Measurements from ENCODE around the gene PIAS4. TPM values are rescaled to one million over a fixed set of nuclear protein-coding genes. Genes with fewer than 3 reads are reported as not detected.
"Not testable (repeated sequence)": the region's sequence is repeated elsewhere in the genome, so short reads cannot be mapped to it uniquely, and the experiment has no call there.

Gene PIAS4
- total RNA-seq, 1 donor = 21.4 TPM

GRCh38 chr19:4000798-4001197 lies 6.7 kb upstream of the PIAS4 start:
- not testable (repeated sequence) for H4K20me1 ChIP-seq (ENCODE audit: insufficient read depth, low read length); H3K36me3 ChIP-seq (ENCODE audit: insufficient read depth, low read length); H3K4me2 ChIP-seq (ENCODE audit: insufficient read depth, low read length); H3K79me2 ChIP-seq (ENCODE audit: insufficient read depth, low read length); H3K4me3 ChIP-seq (ENCODE audit: insufficient read depth, low read length); H3K27ac ChIP-seq (ENCODE audit: low read depth, low read length); H3K27me3 ChIP-seq (ENCODE audit: insufficient read depth, low read length); H3K4me1 ChIP-seq (ENCODE audit: insufficient read depth, low read length); H2AFZ ChIP-seq (ENCODE audit: low read length); DNase-seq (ENCODE audit: insufficient read length, low spot score, missing footprints); H3K9me3 ChIP-seq (ENCODE audit: low read depth, low read length)

- not testable (repeated sequence) for H2AFZ ChIP-seq (ENCODE audit: low read length); H3K27ac ChIP-seq (ENCODE audit: low read depth, low read length); H3K27me3 ChIP-seq (ENCODE audit: insufficient read depth, low read length); H3K4me2 ChIP-seq (ENCODE audit: insufficient read depth, low read length); DNase-seq (ENCODE audit: insufficient read length, low spot score, missing footprints); H3K9me3 ChIP-seq (ENCODE audit: low read depth, low read length); H3K4me3 ChIP-seq (ENCODE audit: insufficient read depth, low read length); H3K36me3 ChIP-seq (ENCODE audit: insufficient read depth, low read length)
- Histone ChIP-seq H3K79me2 (ENCODE audit: insufficient read depth, low read length) (peaks cover 31% of the 10 kb centered on the region), H3K4me1 (ENCODE audit: insufficient read depth, low read length) (peaks cover 16% of the 10 kb centered on the region), H4K20me1 (ENCODE audit: insufficient read depth, low read length) (peaks cover 24% of the 10 kb centered on the region)
Measured at GRCh38 chr19:4005436-4005835, 2.1 kb upstream of the PIAS4 start.

- H4K20me1 ChIP-seq (ENCODE audit: insufficient read depth, low read length) = peaks cover 37% of the 10 kb centered on the region
- DNase-seq (ENCODE audit: insufficient read length, low spot score, missing footprints) = peak; percentile 92
- peak overlapping the region; percentile 59 for H2AFZ ChIP-seq (ENCODE audit: low read length)
- peak overlapping the region; percentile 95 for H3K4me2 ChIP-seq (ENCODE audit: insufficient read depth, low read length)
- H3K9me3 ChIP-seq (ENCODE audit: low read depth, low read length) = no peaks in the 10 kb centered on the region
- H3K36me3 ChIP-seq (ENCODE audit: insufficient read depth, low read length) = peaks cover 9% of the 10 kb centered on the region
- H3K79me2 ChIP-seq (ENCODE audit: insufficient read depth, low read length) = peaks cover 54% of the 10 kb centered on the region
- no peaks in the 10 kb centered on the region for H3K27me3 ChIP-seq (ENCODE audit: insufficient read depth, low read length)
- H3K27ac ChIP-seq (ENCODE audit: low read depth, low read length) = peak overlapping the region; percentile 51
- peak overlapping the region; percentile 94 for H3K4me3 ChIP-seq (ENCODE audit: insufficient read depth, low read length)
- H3K4me1 ChIP-seq (ENCODE audit: insufficient read depth, low read length) = peaks cover 16% of the 10 kb centered on the region
- TF ChIP-seq CTCF (IDR thresholded peaks at IDR 0.05; ENCODE audit: extremely low read depth, low read depth, low read length) = no peak
Measured at GRCh38 chr19:4007836-4008539, 452 bp downstream of the PIAS4 start.

- H3K79me2 ChIP-seq (ENCODE audit: insufficient read depth, low read length) = peaks cover 75% of the 10 kb centered on the region
- no peak for TF ChIP-seq CTCF (IDR thresholded peaks at IDR 0.05; ENCODE audit: extremely low read depth, low read depth, low read length)
- peaks cover 16% of the 10 kb centered on the region for H3K4me1 ChIP-seq (ENCODE audit: insufficient read depth, low read length)
- H4K20me1 ChIP-seq (ENCODE audit: insufficient read depth, low read length) = peaks cover 59% of the 10 kb centered on the region
- no peak overlapping the region for H3K4me3 ChIP-seq (ENCODE audit: insufficient read depth, low read length)
- peaks cover 27% of the 10 kb centered on the region for H3K36me3 ChIP-seq (ENCODE audit: insufficient read depth, low read length)
- peak; percentile 85 for DNase-seq (ENCODE audit: insufficient read length, low spot score, missing footprints)
- no peaks in the 10 kb centered on the region for H3K9me3 ChIP-seq (ENCODE audit: low read depth, low read length)
- H3K27me3 ChIP-seq (ENCODE audit: insufficient read depth, low read length) = no peaks in the 10 kb centered on the region
- no peak overlapping the region for H2AFZ ChIP-seq (ENCODE audit: low read length)
- H3K4me2 ChIP-seq (ENCODE audit: insufficient read depth, low read length) = no peak overlapping the region
- H3K27ac ChIP-seq (ENCODE audit: low read depth, low read length) = no peak overlapping the region
Measured at GRCh38 chr19:4009990-4010807, 2.7 kb downstream of the PIAS4 start.

- Histone ChIP-seq H4K20me1 (ENCODE audit: insufficient read depth, low read length) (peaks cover 64% of the 10 kb centered on the region), H3K27me3 (ENCODE audit: insufficient read depth, low read length) (no peaks in the 10 kb centered on the region), H2AFZ (ENCODE audit: low read length) (no peak overlapping the region), H3K79me2 (ENCODE audit: insufficient read depth, low read length) (peaks cover 81% of the 10 kb centered on the region), H3K9me3 (ENCODE audit: low read depth, low read length) (no peaks in the 10 kb centered on the region), H3K4me1 (ENCODE audit: insufficient read depth, low read length) (peaks cover 16% of the 10 kb centered on the region), H3K36me3 (ENCODE audit: insufficient read depth, low read length) (peaks cover 30% of the 10 kb centered on the region), H3K4me2 (ENCODE audit: insufficient read depth, low read length) (no peak overlapping the region), H3K27ac (ENCODE audit: low read depth, low read length) (no peak overlapping the region), H3K4me3 (ENCODE audit: insufficient read depth, low read length) (no peak overlapping the region)
- DNase-seq (ENCODE audit: insufficient read length, low spot score, missing footprints) = no peak
- TF ChIP-seq CTCF (IDR thresholded peaks at IDR 0.05; ENCODE audit: extremely low read depth, low read depth, low read length) = no peak
Measured at GRCh38 chr19:4010808-4011110, 3.2 kb downstream of the PIAS4 start.

GRCh38 chr19:4011430-4011829 lies 3.9 kb downstream of the PIAS4 start:
- H3K4me2 ChIP-seq (ENCODE audit: insufficient read depth, low read length); DNase-seq (ENCODE audit: insufficient read length, low spot score, missing footprints); H3K9me3 ChIP-seq (ENCODE audit: low read depth, low read length); H3K4me3 ChIP-seq (ENCODE audit: insufficient read depth, low read length); H3K27me3 ChIP-seq (ENCODE audit: insufficient read depth, low read length); H2AFZ ChIP-seq (ENCODE audit: low read length); H3K27ac ChIP-seq (ENCODE audit: low read depth, low read length): not testable (repeated sequence)
- H3K79me2 ChIP-seq (ENCODE audit: insufficient read depth, low read length) = peaks cover 87% of the 10 kb centered on the region
- peaks cover 30% of the 10 kb centered on the region for H3K36me3 ChIP-seq (ENCODE audit: insufficient read depth, low read length)
- H4K20me1 ChIP-seq (ENCODE audit: insufficient read depth, low read length) = peaks cover 69% of the 10 kb centered on the region
- peaks cover 15% of the 10 kb centered on the region for H3K4me1 ChIP-seq (ENCODE audit: insufficient read depth, low read length)

Data from osteoblast (primary cell).